Endothelial cell of umbilical vein (primary cell): ENCODE results near the gene DNMT1. TPM values are rescaled to one million over a fixed set of nuclear protein-coding genes. Genes with fewer than 3 reads are reported as not detected.
"Not testable (repeated sequence)": the region's sequence is repeated elsewhere in the genome, so short reads cannot be mapped to it uniquely, and the experiment has no call there.

Source experiments
- BruUV-seq: library from RNA; stranded (reverse); fragments of 400-500 nt; replicated peaks from 2 replicates; lab custom pipeline; 2021; lab: Mats Ljungman, UMichigan
- CTCF ChIA-PET: fragments of 300-600, 350-600 bp; sonication (Branson Sonifier 250); formaldehyde crosslinking; loops from one replicate; lab custom pipeline; 2021; ENCODE audit warnings: antibody characterized with exemption, inconsistent platforms; lab: Charles Lee
- POLR2A ChIA-PET: fragments of 300-600, 350-600 bp; sonication (Branson Sonifier 250); formaldehyde crosslinking; loops from one replicate; lab custom pipeline; 2021; ENCODE audit warnings: antibody characterized with exemption, inconsistent platforms; lab: Charles Lee
- DNase-seq: peaks from one replicate; pipeline ENCODE4 v3.0.0-alpha.2; 2011; ENCODE audit warnings: low read depth, low spot score
- FAIRE-seq: peaks from 2 replicates; lab custom pipeline; 2011; peaks lifted over from hg19 to GRCh38; lab: Jason Lieb, UNC
- H2AFZ ChIP-seq: 2 replicates; pipeline ENCODE4 v1.6.0; 2012; ENCODE audit warnings: low read depth, low read length, control low read depth, inconsistent platforms
- H3K27ac ChIP-seq: 2 replicates; pipeline ENCODE4 v1.5.1; 2011; ENCODE audit warnings: low read depth, mild to moderate bottlenecking, control low read depth, low read length, moderate library complexity; ENCODE audit not compliant: insufficient read depth
- H3K27me3 ChIP-seq, 2 experiments: 2 replicates each; pipeline versions ENCODE4 v1.6.0 to v1.6.1; 2011; ENCODE audit warnings: low read length in 2 of 2, mixed read lengths in 1 of 2; ENCODE audit not compliant: control insufficient read depth in 2 of 2, insufficient read depth in 2 of 2
- H3K36me3 ChIP-seq, 2 experiments: 2 replicates in 1 of 2; 3 replicates in 1 of 2; pipeline ENCODE4 v1.5.1; 2011; ENCODE audit warnings: low read length in 2 of 2, mild to moderate bottlenecking in 1 of 2, moderate library complexity in 1 of 2; ENCODE audit not compliant: control insufficient read depth in 2 of 2, insufficient read depth in 2 of 2; ENCODE audit errors: extremely low read depth in 1 of 2
- H3K4me1 ChIP-seq: 3 replicates; pipeline ENCODE4 v1.5.1; 2011; ENCODE audit warnings: mild to moderate bottlenecking, low read length; ENCODE audit not compliant: control insufficient read depth, insufficient read depth; ENCODE audit errors: extremely low read depth
- H3K4me2 ChIP-seq: 2 replicates; pipeline ENCODE4 v1.6.1; 2011; ENCODE audit warnings: low read length, control low read depth, mixed read lengths; ENCODE audit not compliant: insufficient read depth
- H3K4me3 ChIP-seq, 3 experiments: fragments of 200-600 bp in 1 of 3; sonication (generic), shearing (Covaris generic) in 1 of 3; replicated peaks in 1 of 3; 2 replicates each; pipeline ENCODE4 v1.5.1; 2011 to 2016; ENCODE audit warnings: control low read depth in 3 of 3, low read length in 3 of 3, mild to moderate bottlenecking in 2 of 3, inconsistent platforms in 1 of 3, low read depth in 1 of 3, moderate library complexity in 1 of 3; ENCODE audit not compliant: insufficient read depth in 1 of 3
- H3K79me2 ChIP-seq: 2 replicates; pipeline ENCODE4 v1.6.0; 2012; ENCODE audit warnings: low read length, inconsistent platforms; ENCODE audit not compliant: control insufficient read depth, insufficient read depth
- H3K9ac ChIP-seq: replicated peaks from 2 replicates; pipeline ENCODE3; 2011; ENCODE audit warnings: low read length, control low read depth; ENCODE audit not compliant: insufficient read depth; ENCODE audit errors: extremely low read depth
- H3K9me1 ChIP-seq: replicated peaks from 3 replicates; pipeline ENCODE4 v1.6.0; 2011; ENCODE audit warnings: mild to moderate bottlenecking, low read length; ENCODE audit not compliant: control insufficient read depth, insufficient read depth; ENCODE audit errors: extremely low read depth
- H3K9me3 ChIP-seq: replicated peaks from 2 replicates; pipeline ENCODE4 v1.5.1; 2012; ENCODE audit warnings: low read length, inconsistent platforms; ENCODE audit not compliant: control insufficient read depth, insufficient read depth
- H4K20me1 ChIP-seq: replicated peaks from 2 replicates; pipeline ENCODE3; 2011; ENCODE audit warnings: mild to moderate bottlenecking, low read length; ENCODE audit not compliant: control insufficient read depth, insufficient read depth; ENCODE audit errors: extremely low read depth
- CTCF ChIP-seq, 2 donors: IDR thresholded peaks; 1 replicate in 1 of 2; 2 replicates in 1 of 2; pipeline ENCODE4 v1.5.1; 2011; ENCODE audit warnings: low read length in 2 of 2, mild to moderate bottlenecking in 2 of 2, moderate library complexity in 2 of 2, control low read depth in 1 of 2, inconsistent platforms in 1 of 2, low read depth in 1 of 2; ENCODE audit not compliant: insufficient read depth in 1 of 2; ENCODE audit errors: extremely low read depth in 1 of 2
- EZH2 ChIP-seq: IDR thresholded peaks from 2 replicates; pipeline ENCODE4 v1.6.1; 2012; ENCODE audit warnings: borderline replicate concordance, low read depth, mild to moderate bottlenecking, moderate library complexity, low read length, inconsistent platforms; ENCODE audit not compliant: severe bottlenecking
- FOS ChIP-seq: IDR thresholded peaks from 2 replicates; pipeline ENCODE4 v1.6.1; 2011; ENCODE audit warnings: mild to moderate bottlenecking, low read length, moderate library complexity, borderline replicate concordance; ENCODE audit not compliant: insufficient read depth
- GATA2 ChIP-seq: IDR thresholded peaks from 2 replicates; pipeline ENCODE4 v1.7.0; 2011; ENCODE audit warnings: low read depth, mild to moderate bottlenecking, moderate library complexity, mixed read lengths, low read length; ENCODE audit not compliant: insufficient read length, insufficient read depth
- JUN ChIP-seq: IDR thresholded peaks from 2 replicates; pipeline ENCODE4 v1.6.1; 2011; ENCODE audit warnings: borderline replicate concordance, low read depth; ENCODE audit not compliant: insufficient read length, insufficient read depth
- MAX ChIP-seq: IDR thresholded peaks from 2 replicates; pipeline ENCODE4 v1.6.1; 2011; ENCODE audit not compliant: insufficient read depth, insufficient read length
- MYC ChIP-seq: IDR thresholded peaks from one replicate; pipeline ENCODE4 v1.6.1; 2011; ENCODE audit warnings: mild to moderate bottlenecking, low read depth, low read length
- POLR2A ChIP-seq: IDR thresholded peaks from 2 replicates; pipeline ENCODE4 v1.6.1; 2012; ENCODE audit warnings: low read depth, mild to moderate bottlenecking, control low read depth, low read length
- POLR2AphosphoS5 ChIP-seq: IDR thresholded peaks from 2 replicates; pipeline ENCODE4 v1.6.1; 2012; ENCODE audit warnings: low read depth, mild to moderate bottlenecking, control low read depth, low read length, moderate library complexity; ENCODE audit not compliant: insufficient read depth
- dilution Hi-C: fragments of 300-500 bp; cut with MboI; formaldehyde crosslinking; loops from one replicate; pipeline ENCODE4 v1.15.0; 2019; ENCODE audit warnings: low sequenced_read_pairs; ENCODE audit not compliant: extremely low pct_ligation_motif_present
- intact Hi-C: fragments of 100-400 bp; cut with micrococcal nuclease; formaldehyde crosslinking; loops from one replicate; pipeline ENCODE4 v1.10.0; 2022
- polyA plus RNA-seq, 4 experiments: library from polyadenylated mRNA; depleted of rRNA in 3 of 4; stranded (reverse) in 3 of 4; unstranded in 1 of 4; fragments of >200 nt; gene quantifications; 2 replicates each; pipeline versions ENCODE4 v1.2.1 to v1.2.3, GENCODE V29; 2011 to 2012; ENCODE audit warnings: missing spikeins in 1 of 4
- total RNA-seq: library from RNA; stranded (reverse); gene quantifications from 2 replicates; pipeline ENCODE4 v1.2.3, GENCODE V29; 2021

The DNMT1 gene
- total and polyA plus RNA-seq, 2 donors (not counting 3 experiments of a cell fraction or from before 2014, with no cell fraction given) = 53.4 to 165 TPM

- intact Hi-C loops = no loop called here
- Histone ChIP-seq H3K79me2 (no peaks in the 10 kb centered on the region), H3K27ac (no peak overlapping the region)
Observed at GRCh38 chr19:10167459-10167858, 27.3 kb downstream of the DNMT1 start.

GRCh38 chr19:10166501-10166900 lies 28.3 kb downstream of the DNMT1 start:
- H4K20me1 ChIP-seq, DNase-seq, H3K4me2 ChIP-seq, H3K4me3 ChIP-seq, H3K9me3 ChIP-seq, POLR2A ChIA-PET, H3K9ac ChIP-seq, intact Hi-C loops, dilution Hi-C loops, H2AFZ ChIP-seq, H3K27ac ChIP-seq, H3K4me1 ChIP-seq, FAIRE-seq, H3K9me1 ChIP-seq, H3K79me2 ChIP-seq, H3K27me3 ChIP-seq, BruUV-seq: not testable (repeated sequence)
- CTCF ChIA-PET = interaction anchor here (2.1 kb wide), 1 partner anchor 84 kb away, joined by 6 read pairs; no protein-coding TSS in a partner anchor
- peaks cover 13 to 24% of the 10 kb centered on the region in 2 experiments for H3K36me3 ChIP-seq

More at GRCh38 chr19:10167459-10167858, 27.3 kb downstream of the DNMT1 start:
- Histone ChIP-seq H3K9me1 (no peaks in the 10 kb centered on the region), H3K9me3 (no peaks in the 10 kb centered on the region), H3K27me3 (no peaks in the 10 kb centered on the region), H2AFZ (no peak overlapping the region), H3K4me3 (no peak overlapping the region), H3K9ac (no peak overlapping the region), H3K36me3 (peaks cover 13 to 26% of the 10 kb centered on the region in 2 experiments), H4K20me1 (no peaks in the 10 kb centered on the region), H3K4me2 (no peak overlapping the region), H3K4me1 (no peaks in the 10 kb centered on the region)
- no peak for FAIRE-seq
- TF ChIP-seq GATA2 (no peak), MAX (no peak), POLR2A (no peak), EZH2 (no peak), FOS (no peak), CTCF (IDR thresholded peaks at IDR 0.05; ENCODE audit: extremely low read depth in 1 of 2, insufficient read depth in 1 of 2, low read depth in 1 of 2, low read length in 2 of 2) (no peak), POLR2AphosphoS5 (no peak), MYC (no peak), JUN (no peak)
- no TSS peak for BruUV-seq
- ChIA-PET POLR2A (no interaction called here), CTCF (interaction anchor here (0.6 to 2.1 kb wide), 2 partner anchors 12 to 83 kb away, joined by 3 to 6 read pairs; no protein-coding TSS in a partner anchor)
- no peak for DNase-seq
- dilution Hi-C loops = no loop called here
